Vagina (tissue), 2 donors: ENCODE results near the gene MSTN.

ENCODE experiments used
- CTCF ChIP-seq, 3 experiments: fragments of 450-650 bp in 2 of 3; fragments of 200-600 bp in 1 of 3; sonication (generic) in 1 of 3; IDR thresholded peaks; one replicate each; pipeline ENCODE4 v1.5.1; 2017 to 2019; ENCODE audit warnings: antibody characterized with exemption in 3 of 3, mild to moderate bottlenecking in 2 of 3, moderate library complexity in 2 of 3
- POLR2A ChIP-seq, 2 donors: fragments of 450-650 bp; IDR thresholded peaks; one replicate each; pipeline ENCODE4 v1.6.1; 2017; ENCODE audit warnings: antibody characterized with exemption in 2 of 2, mild to moderate bottlenecking in 2 of 2, moderate library complexity in 2 of 2
- POLR2AphosphoS5 ChIP-seq, 2 donors: sonication (generic); formaldehyde crosslinking; IDR thresholded peaks; one replicate each; pipeline ENCODE4 v1.9.0; 2017; ENCODE audit warnings: antibody characterized with exemption in 2 of 2, mild to moderate bottlenecking in 2 of 2, low read depth in 1 of 2; ENCODE audit not compliant: insufficient read depth in 1 of 2

- TF ChIP-seq CTCF (IDR thresholded peaks at IDR 0.05) (peak in 2 of 3 experiments; percentile 3 to 5), POLR2A (IDR thresholded peaks at IDR 0.05) (no peak), POLR2AphosphoS5 (IDR thresholded peaks at IDR 0.05; ENCODE audit: insufficient read depth in 1 of 2, low read depth in 1 of 2) (no peak)
Observed at GRCh38 chr2:190023860-190024259, 38.7 kb downstream of the MSTN start.
